KMS-11 (cell line): ENCODE results near the gene GALNTL6.

ENCODE experiments used
- H2AFZ ChIP-seq: fragments of 200-600 bp; sonication (generic); 2 replicates; pipeline ENCODE4 v1.6.1; 2016; ENCODE audit warnings: antibody characterized with exemption, mixed run types, low read depth
- H3K27ac ChIP-seq: fragments of 200-600 bp; sonication (generic); 2 replicates; pipeline ENCODE4 v1.6.1; 2016; ENCODE audit warnings: mild to moderate bottlenecking, mixed run types
- H3K27me3 ChIP-seq: fragments of 200-600 bp; sonication (generic); 2 replicates; pipeline ENCODE4 v1.6.1; 2017; ENCODE audit warnings: mild to moderate bottlenecking, low read depth, mixed run types, moderate library complexity; ENCODE audit not compliant: insufficient read depth
- H3K36me3 ChIP-seq: fragments of 200-600 bp; sonication (generic); 2 replicates; pipeline ENCODE4 v1.6.1; 2017; ENCODE audit warnings: mild to moderate bottlenecking, mixed run types; ENCODE audit not compliant: insufficient read depth
- H3K4me1 ChIP-seq: fragments of 200-600 bp; sonication (generic); 2 replicates; pipeline ENCODE4 v1.6.1; 2016; ENCODE audit warnings: mild to moderate bottlenecking, low read depth, mixed run types; ENCODE audit not compliant: poor library complexity, severe bottlenecking
- H3K4me2 ChIP-seq: fragments of 200-600 bp; sonication (generic); 2 replicates; pipeline ENCODE4 v1.7.0; 2016; ENCODE audit warnings: mild to moderate bottlenecking, mixed run types
- H3K4me3 ChIP-seq: fragments of 200-600 bp; sonication (generic); IDR thresholded peaks from 2 replicates; pipeline ENCODE4 v1.6.1; 2017; ENCODE audit warnings: low read depth, low read length, mixed read lengths; ENCODE audit not compliant: insufficient read depth
- H3K79me2 ChIP-seq: fragments of 200-600 bp; sonication (generic); 2 replicates; pipeline ENCODE4 v1.6.1; 2016; ENCODE audit warnings: low read depth, mixed run types; ENCODE audit not compliant: insufficient read depth
- H3K9ac ChIP-seq: fragments of 200-600 bp; sonication (generic); 2 replicates; pipeline ENCODE4 v1.6.1; 2016; ENCODE audit warnings: mild to moderate bottlenecking, mixed run types
- H4K20me1 ChIP-seq: fragments of 200-600 bp; sonication (generic); 2 replicates; pipeline ENCODE4 v1.6.1; 2016; ENCODE audit warnings: mild to moderate bottlenecking, mixed run types; ENCODE audit not compliant: insufficient read depth
- TF ChIP-seq, protein P1 (sequence below): fragments of 200-600 bp; sonication (generic); conservative IDR thresholded peaks from 2 replicates; pipeline ENCODE4 v1.6.1; 2017; ENCODE audit warnings: low read depth, mild to moderate bottlenecking, antibody characterized with exemption, low read length, moderate library complexity, mixed read lengths

GALNTL6 gene

GRCh38 chr4:172220679-172221078, 407.5 kb downstream of the GALNTL6 start:
- Histone ChIP-seq H2AFZ (no peak overlapping the region), H3K4me1 (peaks cover 11% of the 10 kb centered on the region), H3K9ac (no peak overlapping the region), H3K4me2 (no peak overlapping the region), H3K79me2 (no peaks in the 10 kb centered on the region), H3K36me3 (no peaks in the 10 kb centered on the region), H3K4me3 (no peak overlapping the region), H3K27me3 (no peaks in the 10 kb centered on the region), H3K27ac (no peak overlapping the region), H4K20me1 (no peaks in the 10 kb centered on the region)
- TF ChIP-seq, protein P1, sequence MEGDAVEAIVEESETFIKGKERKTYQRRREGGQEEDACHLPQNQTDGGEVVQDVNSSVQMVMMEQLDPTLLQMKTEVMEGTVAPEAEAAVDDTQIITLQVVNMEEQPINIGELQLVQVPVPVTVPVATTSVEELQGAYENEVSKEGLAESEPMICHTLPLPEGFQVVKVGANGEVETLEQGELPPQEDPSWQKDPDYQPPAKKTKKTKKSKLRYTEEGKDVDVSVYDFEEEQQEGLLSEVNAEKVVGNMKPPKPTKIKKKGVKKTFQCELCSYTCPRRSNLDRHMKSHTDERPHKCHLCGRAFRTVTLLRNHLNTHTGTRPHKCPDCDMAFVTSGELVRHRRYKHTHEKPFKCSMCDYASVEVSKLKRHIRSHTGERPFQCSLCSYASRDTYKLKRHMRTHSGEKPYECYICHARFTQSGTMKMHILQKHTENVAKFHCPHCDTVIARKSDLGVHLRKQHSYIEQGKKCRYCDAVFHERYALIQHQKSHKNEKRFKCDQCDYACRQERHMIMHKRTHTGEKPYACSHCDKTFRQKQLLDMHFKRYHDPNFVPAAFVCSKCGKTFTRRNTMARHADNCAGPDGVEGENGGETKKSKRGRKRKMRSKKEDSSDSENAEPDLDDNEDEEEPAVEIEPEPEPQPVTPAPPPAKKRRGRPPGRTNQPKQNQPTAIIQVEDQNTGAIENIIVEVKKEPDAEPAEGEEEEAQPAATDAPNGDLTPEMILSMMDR, result no peak

GRCh38 chr4:172225457-172225856, 412.3 kb downstream of the GALNTL6 start:
- TF ChIP-seq, protein P1, result no peak
- Histone ChIP-seq H3K27me3 (no peaks in the 10 kb centered on the region), H2AFZ (no peak overlapping the region), H3K4me3 (no peak overlapping the region), H4K20me1 (no peaks in the 10 kb centered on the region), H3K36me3 (no peaks in the 10 kb centered on the region), H3K79me2 (no peaks in the 10 kb centered on the region), H3K4me2 (no peak overlapping the region), H3K9ac (no peak overlapping the region), H3K4me1 (peaks cover 11% of the 10 kb centered on the region), H3K27ac (no peak overlapping the region)

DNA sequence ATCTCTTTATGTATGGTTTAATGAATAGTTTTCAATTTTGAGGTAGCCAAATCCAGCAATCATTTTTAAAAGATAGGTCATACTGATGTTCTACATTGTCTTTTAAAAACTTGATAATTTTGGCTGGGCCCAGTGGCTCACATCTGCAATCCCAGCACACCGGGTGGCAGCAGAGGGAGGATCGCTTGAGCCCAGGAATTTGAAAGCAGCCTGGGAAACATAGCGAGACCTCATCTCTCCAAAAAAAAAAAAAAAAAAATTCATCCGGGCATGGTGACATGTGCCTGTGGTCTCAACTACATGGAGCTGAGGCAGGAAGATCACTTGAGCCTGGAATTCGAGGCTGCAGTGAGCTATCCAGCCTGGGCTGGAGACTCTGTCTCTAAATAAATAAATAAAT, 419.8 kb downstream of the GALNTL6 start:
- no peak overlapping the region for H2AFZ ChIP-seq
- no peak overlapping the region for H3K9ac ChIP-seq
- no peaks in the 10 kb centered on the region for H3K36me3 ChIP-seq
- H3K4me1 ChIP-seq, result no peaks in the 10 kb centered on the region
- H3K79me2 ChIP-seq, result no peaks in the 10 kb centered on the region
- H4K20me1 ChIP-seq, result no peaks in the 10 kb centered on the region
- no peak overlapping the region for H3K4me3 ChIP-seq
- no peaks in the 10 kb centered on the region for H3K27me3 ChIP-seq
- no peak overlapping the region for H3K27ac ChIP-seq
- H3K4me2 ChIP-seq, result no peak overlapping the region
- TF ChIP-seq, protein P1, result no peak

DNA sequence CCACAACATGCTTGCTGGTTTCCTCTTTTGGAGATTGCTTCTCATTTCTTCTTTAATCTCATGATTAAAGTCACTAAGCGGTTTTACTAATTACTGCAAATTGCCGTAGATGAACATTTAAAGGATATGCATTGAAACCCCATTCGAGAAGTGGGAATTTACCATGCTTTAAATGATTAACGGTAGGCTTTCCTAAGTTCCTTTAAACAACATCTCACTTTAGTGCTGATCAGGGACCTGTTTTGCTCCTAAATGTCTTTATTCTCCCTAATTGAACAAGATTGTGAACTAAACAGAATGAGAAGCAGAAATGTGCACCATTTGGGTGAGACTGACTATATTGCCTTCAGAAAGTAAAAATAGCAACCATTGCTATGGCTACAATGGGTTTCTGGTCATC, 430.3 kb downstream of the GALNTL6 start:
- H3K4me3 ChIP-seq, result no peak overlapping the region
- no peaks in the 10 kb centered on the region for H3K79me2 ChIP-seq
- no peak overlapping the region for H2AFZ ChIP-seq
- H3K4me2 ChIP-seq, result no peak overlapping the region
- TF ChIP-seq, protein P1, result no peak
- no peaks in the 10 kb centered on the region for H4K20me1 ChIP-seq
- H3K27me3 ChIP-seq, result no peaks in the 10 kb centered on the region
- no peaks in the 10 kb centered on the region for H3K36me3 ChIP-seq
- no peak overlapping the region for H3K27ac ChIP-seq
- no peak overlapping the region for H3K9ac ChIP-seq
- H3K4me1 ChIP-seq, result no peaks in the 10 kb centered on the region

GRCh38 chr4:172245516-172245915, 432.3 kb downstream of the GALNTL6 start:
- no peak overlapping the region for H3K27ac ChIP-seq
- no peak overlapping the region for H3K9ac ChIP-seq
- TF ChIP-seq, protein P1, result no peak
- H4K20me1 ChIP-seq, result no peaks in the 10 kb centered on the region
- no peak overlapping the region for H2AFZ ChIP-seq
- H3K79me2 ChIP-seq, result no peaks in the 10 kb centered on the region
- no peaks in the 10 kb centered on the region for H3K4me1 ChIP-seq
- H3K4me2 ChIP-seq, result no peak overlapping the region
- no peak overlapping the region for H3K4me3 ChIP-seq
- H3K36me3 ChIP-seq, result no peaks in the 10 kb centered on the region
- H3K27me3 ChIP-seq, result no peaks in the 10 kb centered on the region
